GM10266 (cell line): ENCODE measurements around the gene ZNF407.
A peak's percentile ranks its signal among the peaks of the same experiment; 100 is the strongest.

ENCODE experiments used
- DNase-seq: peaks from one replicate; pipeline ENCODE4 v3.0.0; 2012; ENCODE audit errors: extremely low spot score
- CTCF ChIP-seq: IDR thresholded peaks from 2 replicates; pipeline ENCODE4 v1.5.1; 2012; ENCODE audit warnings: mild to moderate bottlenecking, low read depth; ENCODE audit not compliant: control insufficient read depth, insufficient read depth; ENCODE audit errors: missing control alignments

Gene ZNF407

GRCh38 chr18:74651327-74652128, 53.9 kb downstream of the ZNF407 start:
- TF ChIP-seq CTCF: no peak
- no peak for DNase-seq

GRCh38 chr18:74652392-74652988, 54.8 kb downstream of the ZNF407 start:
- TF ChIP-seq CTCF: peak; percentile 52
- peak; percentile 23 for DNase-seq

GRCh38 chr18:74654638-74655037, 57.0 kb downstream of the ZNF407 start:
- DNase-seq: no peak
- peak; percentile 31 for TF ChIP-seq CTCF

DNA sequence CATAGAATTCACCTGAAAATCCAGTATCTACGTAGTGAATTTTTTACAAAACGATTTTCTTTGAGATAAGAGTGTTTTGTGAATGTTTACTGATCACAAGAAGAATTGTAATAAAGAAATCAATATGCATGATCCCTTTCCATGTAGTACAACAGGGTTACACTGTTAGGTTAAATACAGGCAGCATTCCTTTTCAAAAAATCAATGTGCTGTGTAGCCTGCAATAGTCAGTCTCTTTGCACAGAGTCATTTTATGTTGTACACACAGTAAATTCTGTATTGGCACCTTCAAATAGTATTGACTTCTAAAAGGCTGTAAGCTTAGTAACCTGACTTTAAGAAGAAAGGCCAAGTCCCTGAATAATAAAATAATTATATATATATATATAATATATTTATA, 63.3 kb downstream of the ZNF407 start:
- no peak for DNase-seq
- no peak for TF ChIP-seq CTCF

DNA sequence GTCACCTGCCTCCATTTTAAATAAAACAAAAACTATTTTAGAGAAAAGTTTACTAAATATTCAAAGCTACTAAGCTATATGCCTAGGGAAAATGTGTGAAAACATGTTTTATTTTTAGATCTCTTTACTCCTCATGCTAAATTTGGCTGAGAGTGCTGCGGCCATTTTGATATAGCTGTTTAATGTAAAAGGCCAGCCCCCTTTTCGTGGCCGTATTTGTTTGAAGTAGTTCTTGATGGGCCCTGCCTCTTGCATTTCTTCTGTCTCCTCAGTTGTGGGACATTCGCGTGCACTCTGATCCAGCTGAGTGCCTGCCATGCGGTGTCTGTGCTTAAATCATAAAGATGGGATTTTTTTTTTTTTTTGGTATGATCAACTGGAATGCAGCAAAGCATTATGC, 64.0 kb downstream of the ZNF407 start:
- no peak for TF ChIP-seq CTCF
- no peak for DNase-seq

DNA sequence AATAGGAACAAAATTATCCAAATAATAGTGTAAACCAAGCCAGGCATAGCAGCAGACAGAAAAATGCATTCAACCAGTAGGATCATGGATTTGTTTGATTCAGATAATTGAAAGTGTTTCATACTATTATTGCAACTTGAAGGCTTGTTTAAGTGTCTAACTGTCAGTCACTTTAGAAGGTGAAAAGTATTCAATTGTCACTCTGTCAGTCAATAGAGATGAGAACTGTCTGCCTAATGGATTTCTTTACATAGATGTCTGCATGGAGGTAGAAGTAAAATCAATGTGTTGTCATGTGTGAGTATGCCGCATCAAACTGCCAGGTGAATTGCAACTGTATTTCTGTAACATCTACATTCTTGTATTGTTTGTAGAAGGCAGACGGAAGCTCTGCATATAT, 65.0 kb downstream of the ZNF407 start:
- no peak for DNase-seq
- TF ChIP-seq CTCF: no peak

DNA sequence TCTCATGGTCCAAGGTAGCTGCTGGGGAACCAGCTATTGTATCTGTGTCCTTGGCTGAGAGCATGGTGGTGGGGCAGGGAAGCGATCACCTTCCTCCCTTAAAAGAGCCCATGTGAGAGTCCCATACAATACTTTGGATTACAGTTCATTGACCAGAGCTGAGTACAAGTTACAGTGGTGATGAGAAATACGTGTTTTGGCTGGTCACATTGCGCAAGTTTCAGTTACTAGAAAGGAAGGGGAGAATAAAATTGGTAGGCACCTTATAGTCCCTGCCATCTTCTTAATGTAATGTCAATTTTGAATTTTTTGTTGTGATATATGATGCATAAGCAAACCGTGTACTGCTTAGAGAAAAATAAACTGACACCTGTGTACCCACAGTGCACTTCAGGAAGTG, 67.7 kb downstream of the ZNF407 start:
- TF ChIP-seq CTCF: no peak

More for the DNA sequence above, 67.7 kb downstream of the ZNF407 start:
- DNase-seq: no peak
